Measurements from ENCODE around the gene WDFY2.

The WDFY2 gene

GRCh38 chr13:51816604-51817249, 232.5 kb downstream of the WDFY2 start:
- H4K20me1 ChIP-seq (ENCODE audit: low read depth, low read length), result no peaks in the 10 kb centered on the region
- H3K36me3 ChIP-seq (ENCODE audit: low read length), result no peaks in the 10 kb centered on the region
- no peaks in the 10 kb centered on the region for H3K27me3 ChIP-seq (ENCODE audit: low read length)
- no peak overlapping the region for H3K27ac ChIP-seq (ENCODE audit: low read depth, low read length)
- no peak overlapping the region for H3K4me2 ChIP-seq (ENCODE audit: low read depth, low read length, poor library complexity, severe bottlenecking)
- TF ChIP-seq EZH2phosphoT487 (conservative IDR thresholded peaks at IDR 0.05; ENCODE audit: low read length) (no peak), CTCF (IDR thresholded peaks at IDR 0.05; ENCODE audit: insufficient read depth, low read length, poor library complexity, severe bottlenecking) (no peak)
- H3K9ac ChIP-seq (ENCODE audit: low read length), result no peak overlapping the region
- no peak overlapping the region for H2AFZ ChIP-seq (ENCODE audit: low read depth, low read length, severe bottlenecking)
- H3K79me2 ChIP-seq (ENCODE audit: insufficient read depth, low read length), result no peaks in the 10 kb centered on the region
- no peaks in the 10 kb centered on the region for H3F3A ChIP-seq (ENCODE audit: insufficient read depth)
- H3K4me3 ChIP-seq (ENCODE audit: insufficient read depth, low read length, poor library complexity, severe bottlenecking), result no peak overlapping the region
- H3K9me2 ChIP-seq (replicated peaks; ENCODE audit: insufficient read depth, low read length), result no peaks in the 10 kb centered on the region
- H3K9me3 ChIP-seq (ENCODE audit: insufficient read depth, low read length), result no peaks in the 10 kb centered on the region
